ENCODE measurements around the gene CRYBG1. TPM values are rescaled to one million over a fixed set of nuclear protein-coding genes. Genes with fewer than 3 reads are reported as not detected.
"Not testable (repeated sequence)": the region's sequence is repeated elsewhere in the genome, so short reads cannot be mapped to it uniquely, and the experiment has no call there.

The CRYBG1 gene
- total RNA-seq, 2 experiments from 2014 or later = 20.8 to 21.1 TPM

- intact Hi-C loops (cut with micrococcal nuclease) = loop anchor here (5.0 kb wide), 1 partner anchor 48 kb away; no protein-coding TSS in a partner anchor
- CTCF ChIA-PET = interaction anchor here (1.6 to 7.8 kb wide), 7 partner anchors 9 to 70 kb away, joined by 3 to 136 read pairs (median 12); no protein-coding TSS in a partner anchor
Measured at GRCh38 chr6:106514583-106514885, 154.0 kb downstream of the CRYBG1 start.

GRCh38 chr6:106515582-106515981 is 155.1 kb downstream of the CRYBG1 start:
- Mint-ChIP-seq H3K36me3 (ENCODE audit: low read depth) (peaks cover 25% of the 10 kb centered on the region), H3K27ac (peak overlapping the region; percentile 1), H3K4me1 (ENCODE audit: low read depth) (peaks cover 54% of the 10 kb centered on the region), H3K4me3 (peak overlapping the region; percentile 90)
- ATAC-seq; H3K27me3 Mint-ChIP-seq; intact Hi-C loops (cut with micrococcal nuclease); DNase-seq; H3K9me3 Mint-ChIP-seq; CTCF ChIA-PET: not testable (repeated sequence)
- POLR2A ChIA-PET = interaction anchor here (0.6 to 1.3 kb wide), 2 partner anchors 19 to 67 kb away, joined by 3 to 5 read pairs; no protein-coding TSS in a partner anchor

More at GRCh38 chr6:106514583-106514885, 154.0 kb downstream of the CRYBG1 start:
- Mint-ChIP-seq H3K4me3 (peak overlapping the region; percentile 90), H3K36me3 (ENCODE audit: low read depth) (peaks cover 18% of the 10 kb centered on the region), H3K4me1 (ENCODE audit: low read depth) (peaks cover 51% of the 10 kb centered on the region), H3K27ac (peak overlapping the region; percentile 93), H3K27me3 (no peaks in the 10 kb centered on the region), H3K9me3 (no peaks in the 10 kb centered on the region)
- TF ChIP-seq CTCF (IDR thresholded peaks at IDR 0.05) = no peak
- ATAC-seq (no peak), DNase-seq (no peak)
- POLR2A ChIA-PET = interaction anchor here (0.6 to 4.0 kb wide), 3 partner anchors 11 to 416 kb away, joined by 3 to 20 read pairs (median 3); no protein-coding TSS in a partner anchor

GRCh38 chr6:106516616-106517015 is 156.1 kb downstream of the CRYBG1 start:
- POLR2A ChIA-PET = interaction anchor here (1.0 to 1.6 kb wide), 3 partner anchors 18 to 37 kb away, joined by 3 to 5 read pairs (median 4); no protein-coding TSS in a partner anchor
- no peak for TF ChIP-seq CTCF (IDR thresholded peaks at IDR 0.05)
- peak overlapping the region; percentile 76 for H3K27ac Mint-ChIP-seq
- H3K9me3 Mint-ChIP-seq = no peaks in the 10 kb centered on the region
- H3K27me3 Mint-ChIP-seq = no peaks in the 10 kb centered on the region
- ATAC-seq = no peak
- no peak for DNase-seq
- H3K36me3 Mint-ChIP-seq (ENCODE audit: low read depth) = peaks cover 30% of the 10 kb centered on the region
- CTCF ChIA-PET = interaction anchor here (1.1 to 1.2 kb wide), 2 partner anchors 40 to 50 kb away, joined by 3 to 4 read pairs; no protein-coding TSS in a partner anchor
- peaks cover 57% of the 10 kb centered on the region for H3K4me1 Mint-ChIP-seq (ENCODE audit: low read depth)
- intact Hi-C loops (cut with micrococcal nuclease) = no loop called here
- peak overlapping the region; percentile 58 for H3K4me3 Mint-ChIP-seq

- H3K4me3 Mint-ChIP-seq = peak overlapping the region; percentile 63
Measured at GRCh38 chr6:106517706-106518105, 157.2 kb downstream of the CRYBG1 start.

GRCh38 chr6:106518748-106519147 is 158.2 kb downstream of the CRYBG1 start:
- Mint-ChIP-seq H3K27ac (peak overlapping the region; percentile 99), H3K4me1 (ENCODE audit: low read depth) (peaks cover 63% of the 10 kb centered on the region), H3K27me3 (no peaks in the 10 kb centered on the region), H3K9me3 (no peaks in the 10 kb centered on the region), H3K36me3 (ENCODE audit: low read depth) (peaks cover 26% of the 10 kb centered on the region), H3K4me3 (peak overlapping the region; percentile 77)
- DNase-seq (no peak), ATAC-seq (no peak)
- ChIA-PET POLR2A (interaction anchor here (1.0 to 5.0 kb wide), 7 partner anchors 8 to 46 kb away, joined by 3 to 70 read pairs (median 15); no protein-coding TSS in a partner anchor), CTCF (interaction anchor here (0.7 to 9.0 kb wide), 5 partner anchors 7 to 73 kb away, joined by 3 to 80 read pairs (median 3); no protein-coding TSS in a partner anchor)
- TF ChIP-seq CTCF (IDR thresholded peaks at IDR 0.05) = no peak
- intact Hi-C loops (cut with micrococcal nuclease) = no loop called here

More at GRCh38 chr6:106517706-106518105, 157.2 kb downstream of the CRYBG1 start:
- no peak for TF ChIP-seq CTCF (IDR thresholded peaks at IDR 0.05)
- POLR2A ChIA-PET = no interaction called here
- Mint-ChIP-seq H3K4me1 (ENCODE audit: low read depth) (peaks cover 62% of the 10 kb centered on the region), H3K9me3 (no peaks in the 10 kb centered on the region), H3K36me3 (ENCODE audit: low read depth) (peaks cover 31% of the 10 kb centered on the region), H3K27me3 (no peaks in the 10 kb centered on the region), H3K27ac (peak overlapping the region; percentile 36)
- ATAC-seq = no peak
- CTCF ChIA-PET = no interaction called here
- no peak for DNase-seq
- intact Hi-C loops (cut with micrococcal nuclease) = no loop called here

Measured in activated CD8-positive, alpha-beta T cell treated with anti-CD3 and anti-CD28 coated beads for 36 hours (primary cell).